ENCODE results near the gene GCNT4.

The GCNT4 gene

DNA sequence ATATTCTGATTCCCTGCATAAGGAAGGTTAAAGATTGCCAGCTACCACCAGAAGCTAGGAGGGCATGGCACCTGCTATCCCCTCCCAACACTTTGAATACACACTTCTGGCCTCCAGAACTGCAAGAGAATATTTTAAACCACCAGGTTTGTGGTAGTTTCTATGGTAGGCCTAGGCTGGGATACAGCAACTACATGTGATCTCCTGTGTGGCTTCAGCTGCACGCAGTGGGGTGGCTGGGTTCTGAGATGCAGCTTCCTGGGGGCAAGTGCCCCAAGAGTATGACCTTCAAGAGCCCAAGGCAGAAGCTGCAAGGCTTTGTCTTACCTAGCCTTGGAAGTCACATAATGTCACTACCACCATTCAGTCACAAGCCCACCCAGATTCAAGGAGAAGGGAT is 39.6 kb downstream of the GCNT4 start:
- no peak for DNase-seq

- no peak for DNase-seq
Observed at GRCh38 chr5:75010838-75011237, 41.5 kb downstream of the GCNT4 start.

DNA sequence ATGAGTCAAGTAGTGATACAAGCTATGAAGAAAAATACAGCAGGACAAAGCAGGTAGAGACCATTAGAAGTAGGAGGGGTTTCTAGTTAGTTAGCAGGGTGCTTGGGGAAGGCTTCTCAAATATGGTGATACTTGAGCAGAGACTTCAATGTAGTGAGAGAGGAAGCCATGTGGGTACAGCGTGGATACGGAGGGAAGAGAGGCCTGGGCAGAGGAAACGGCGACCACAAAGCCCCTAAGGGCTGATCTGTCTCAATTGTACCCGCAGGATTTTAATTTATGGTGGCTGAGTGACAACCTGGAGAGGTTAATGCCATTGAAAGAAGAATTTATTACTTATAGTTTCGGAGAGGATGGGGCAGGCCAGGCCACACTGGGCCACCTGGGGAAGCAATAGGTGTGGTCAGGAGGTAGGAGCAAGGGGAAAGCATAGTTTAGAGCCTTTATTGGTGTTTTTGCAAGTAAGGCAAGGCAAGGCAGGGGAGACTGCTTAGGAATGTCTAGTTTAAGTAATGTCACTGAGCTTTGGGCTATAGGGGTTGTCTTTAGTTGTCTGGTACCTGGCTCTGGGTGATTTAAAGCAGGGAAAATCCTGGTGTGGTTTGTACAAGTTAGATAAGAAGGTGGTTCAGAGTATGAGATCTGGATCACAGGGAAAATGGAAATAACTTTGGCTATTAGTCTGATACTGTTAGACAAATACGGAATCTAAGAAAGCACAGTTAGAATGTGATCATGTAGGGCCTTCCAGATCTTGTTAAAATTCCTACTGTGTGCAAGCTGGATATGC is 42.6 kb downstream of the GCNT4 start:
- no peak for DNase-seq

DNA sequence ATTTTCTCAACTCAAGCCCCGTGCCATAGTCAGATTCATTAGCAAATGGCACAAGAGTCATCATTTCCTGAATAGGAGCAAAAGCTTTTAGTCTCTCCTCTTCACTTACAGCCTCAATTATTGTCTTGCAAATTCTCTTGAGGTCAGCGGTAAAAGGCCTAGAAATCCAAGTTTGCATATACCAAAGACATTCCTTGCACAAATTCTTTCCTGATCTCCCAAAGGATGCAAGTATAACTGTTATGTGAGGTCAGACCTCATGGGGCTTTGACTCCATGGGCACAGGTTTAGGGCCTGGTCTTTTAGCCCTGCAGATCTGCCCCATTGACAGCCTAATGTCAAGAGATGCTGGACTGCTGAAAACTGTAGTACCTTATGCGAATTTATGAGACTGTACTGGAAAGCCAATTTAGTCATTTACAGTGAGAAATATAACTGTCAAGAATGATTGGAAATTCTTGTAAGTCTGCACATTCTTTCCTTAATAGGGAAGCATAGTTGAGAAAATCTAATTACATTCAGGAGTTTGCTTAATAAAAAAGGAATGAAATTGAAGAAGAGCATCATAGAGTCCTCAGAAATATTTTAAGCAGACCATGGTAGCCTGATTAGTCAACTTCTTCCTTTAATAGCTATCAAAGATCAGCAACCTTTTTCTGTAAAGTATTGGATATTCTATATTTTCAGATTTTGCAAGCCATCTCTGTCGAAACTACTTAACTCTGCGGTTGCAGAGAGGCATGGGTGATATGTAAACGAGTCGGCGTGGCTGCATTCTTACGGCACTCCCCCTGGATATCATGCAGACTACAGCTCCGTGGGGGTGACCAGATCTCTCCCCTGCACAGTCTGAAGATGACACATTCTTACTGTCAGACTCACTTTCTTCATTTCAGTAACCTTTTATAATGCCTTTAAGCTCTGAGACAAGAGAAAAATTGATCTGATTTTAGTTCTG is 45.2 kb downstream of the GCNT4 start:
- DNase-seq = no peak

DNA sequence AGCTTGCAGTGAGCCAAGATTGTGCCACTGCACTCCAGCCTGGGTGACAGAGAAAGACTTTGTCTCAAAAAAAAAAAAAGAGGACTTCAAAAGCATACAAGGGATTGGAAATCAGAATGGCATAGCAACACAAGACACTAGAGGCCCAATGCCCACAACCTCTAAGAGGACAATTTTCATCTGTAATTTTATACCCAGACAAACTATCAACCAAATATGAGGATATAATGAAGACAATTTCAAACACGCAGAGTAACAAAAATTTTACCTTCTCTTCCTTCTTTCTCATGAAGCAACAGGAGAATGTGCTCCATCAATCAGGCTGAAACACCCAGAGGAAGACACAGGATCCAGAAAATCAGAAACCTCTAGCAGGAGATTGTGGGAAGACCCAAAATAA is 46.8 kb downstream of the GCNT4 start:
- no peak for DNase-seq

Measured in CD4-positive, alpha-beta T cell treated with Interleukin-12 subunit alpha and Interleukin-12 subunit beta, for 1 hour (primary cell).